OCI-LY3 (cell line): ENCODE data around the gene ABCG4.

Experiments
- H2AFZ ChIP-seq: fragments of 200-600, 300-600 bp; shearing (Covaris generic); 2 replicates; pipeline ENCODE4 v1.6.0; 2014; ENCODE audit warnings: antibody characterized with exemption, low read depth, low read length
- H3K27ac ChIP-seq: fragments of 200-600, 300-600 bp; sonication (generic); 2 replicates; pipeline ENCODE4 v1.5.1; 2014; ENCODE audit warnings: mild to moderate bottlenecking, low read length, moderate library complexity, mixed read lengths
- H3K27me3 ChIP-seq: fragments of 200-600, 300-600 bp; sonication (generic); 2 replicates; pipeline ENCODE4 v1.6.1; 2014; ENCODE audit warnings: low read depth, low read length, mixed read lengths
- H3K36me3 ChIP-seq: fragments of 200-600, 300-600 bp; sonication (generic); replicated peaks from 2 replicates; pipeline ENCODE3; 2014; ENCODE audit warnings: low read depth, low read length, mixed read lengths
- H3K4me1 ChIP-seq: fragments of 300-600, 200-600 bp; sonication (generic); 2 replicates; pipeline ENCODE4 v1.6.1; 2014; ENCODE audit warnings: low read length, mixed read lengths
- H3K4me2 ChIP-seq: fragments of 200-600, 300-600 bp; sonication (generic); 2 replicates; pipeline ENCODE4 v1.6.1; 2014; ENCODE audit warnings: low read length, mixed read lengths
- H3K4me3 ChIP-seq: fragments of 300-600, 200-600 bp; sonication (generic); 2 replicates; pipeline ENCODE4 v1.5.1; 2014; ENCODE audit warnings: antibody characterized with exemption, mild to moderate bottlenecking, low read length, moderate library complexity
- H3K79me2 ChIP-seq: fragments of 300-600, 200-600 bp; shearing (Covaris generic); 2 replicates; pipeline ENCODE4 v1.6.1; 2014; ENCODE audit warnings: mild to moderate bottlenecking, low read length, mixed read lengths
- H3K9ac ChIP-seq: fragments of 300-600, 200-600 bp; shearing (Covaris generic); 2 replicates; pipeline ENCODE4 v1.6.0; 2014; ENCODE audit warnings: mild to moderate bottlenecking, low read length, moderate library complexity
- H3K9me3 ChIP-seq: fragments of 200-600, 300-600 bp; shearing (Covaris generic); 2 replicates; pipeline ENCODE4 v1.6.1; 2014; ENCODE audit warnings: low read length, mixed read lengths; ENCODE audit not compliant: insufficient read depth
- H4K20me1 ChIP-seq: fragments of 200-600, 300-600 bp; sonication (generic); 2 replicates; pipeline ENCODE4 v1.6.1; 2016; ENCODE audit warnings: low read length, mixed read lengths; ENCODE audit not compliant: insufficient read depth
- CTCF ChIP-seq: fragments of 200-600, 300-600 bp; sonication (generic); IDR thresholded peaks from 2 replicates; pipeline ENCODE4 v1.5.1; 2014; ENCODE audit warnings: antibody characterized with exemption, low read length, low read depth
- EZH2phosphoT487 ChIP-seq: fragments of 200-600 bp; shearing (Covaris generic); IDR thresholded peaks from 2 replicates; pipeline ENCODE4 v1.6.1; 2018; ENCODE audit warnings: antibody characterized with exemption, mixed run types, low read depth

ABCG4 gene

DNA sequence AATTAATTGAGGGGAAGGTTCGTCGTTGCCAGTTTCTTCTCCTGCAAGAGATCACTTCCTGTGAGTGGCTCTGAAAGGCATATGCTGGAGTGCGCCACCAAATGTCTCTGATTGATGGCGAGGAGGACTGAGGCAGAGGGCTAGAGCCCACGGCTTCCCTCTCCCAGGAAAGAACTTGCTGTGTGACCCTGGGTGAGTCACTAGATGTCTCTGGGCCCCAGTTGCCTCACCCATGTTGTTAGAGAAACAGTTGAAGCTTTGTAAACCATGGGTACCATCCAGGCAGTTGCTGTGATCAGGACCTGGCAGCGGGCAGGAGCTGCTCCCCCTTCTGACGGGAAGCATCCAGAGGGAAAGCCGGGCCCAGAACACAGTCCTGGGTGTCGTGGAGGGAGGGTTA is 3.2 kb downstream of the ABCG4 start:
- no peak overlapping the region for H2AFZ ChIP-seq
- no peak for TF ChIP-seq EZH2phosphoT487
- no peak for TF ChIP-seq CTCF
- H3K27me3 ChIP-seq: peaks cover 25% of the 10 kb centered on the region
- no peak overlapping the region for H3K27ac ChIP-seq
- H3K4me2 ChIP-seq: no peak overlapping the region
- H4K20me1 ChIP-seq: no peaks in the 10 kb centered on the region
- no peaks in the 10 kb centered on the region for H3K79me2 ChIP-seq
- H3K36me3 ChIP-seq: no peaks in the 10 kb centered on the region
- H3K4me3 ChIP-seq: no peak overlapping the region
- no peak overlapping the region for H3K9ac ChIP-seq
- no peaks in the 10 kb centered on the region for H3K9me3 ChIP-seq
- H3K4me1 ChIP-seq: peaks cover 25% of the 10 kb centered on the region

DNA sequence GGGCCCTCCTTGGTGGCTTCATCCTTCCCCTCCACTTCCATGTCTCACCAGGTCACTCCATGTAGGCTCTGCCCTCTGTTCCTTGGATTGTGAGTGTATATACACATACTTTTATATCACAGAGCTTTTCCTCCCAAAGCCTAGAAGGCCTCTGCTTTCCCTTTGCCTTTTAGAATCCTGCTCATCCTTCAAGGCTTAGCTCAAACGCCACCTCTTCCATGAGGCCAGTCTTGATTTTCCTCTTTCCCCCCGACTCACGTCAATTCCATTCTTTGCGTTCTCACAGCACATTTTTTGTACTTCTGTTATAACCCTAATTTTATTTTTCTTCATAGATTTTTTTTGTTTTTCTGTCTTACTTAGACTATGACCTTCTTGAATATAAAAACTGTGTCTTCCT is 3.8 kb downstream of the ABCG4 start:
- Histone ChIP-seq H3K27ac (no peak overlapping the region), H3K4me1 (peaks cover 23% of the 10 kb centered on the region), H4K20me1 (no peaks in the 10 kb centered on the region), H3K79me2 (no peaks in the 10 kb centered on the region), H3K27me3 (peaks cover 25% of the 10 kb centered on the region), H3K9me3 (no peaks in the 10 kb centered on the region), H3K9ac (no peak overlapping the region), H3K4me2 (no peak overlapping the region), H3K36me3 (no peaks in the 10 kb centered on the region), H2AFZ (no peak overlapping the region), H3K4me3 (no peak overlapping the region)
- TF ChIP-seq EZH2phosphoT487 (no peak), CTCF (no peak)

DNA sequence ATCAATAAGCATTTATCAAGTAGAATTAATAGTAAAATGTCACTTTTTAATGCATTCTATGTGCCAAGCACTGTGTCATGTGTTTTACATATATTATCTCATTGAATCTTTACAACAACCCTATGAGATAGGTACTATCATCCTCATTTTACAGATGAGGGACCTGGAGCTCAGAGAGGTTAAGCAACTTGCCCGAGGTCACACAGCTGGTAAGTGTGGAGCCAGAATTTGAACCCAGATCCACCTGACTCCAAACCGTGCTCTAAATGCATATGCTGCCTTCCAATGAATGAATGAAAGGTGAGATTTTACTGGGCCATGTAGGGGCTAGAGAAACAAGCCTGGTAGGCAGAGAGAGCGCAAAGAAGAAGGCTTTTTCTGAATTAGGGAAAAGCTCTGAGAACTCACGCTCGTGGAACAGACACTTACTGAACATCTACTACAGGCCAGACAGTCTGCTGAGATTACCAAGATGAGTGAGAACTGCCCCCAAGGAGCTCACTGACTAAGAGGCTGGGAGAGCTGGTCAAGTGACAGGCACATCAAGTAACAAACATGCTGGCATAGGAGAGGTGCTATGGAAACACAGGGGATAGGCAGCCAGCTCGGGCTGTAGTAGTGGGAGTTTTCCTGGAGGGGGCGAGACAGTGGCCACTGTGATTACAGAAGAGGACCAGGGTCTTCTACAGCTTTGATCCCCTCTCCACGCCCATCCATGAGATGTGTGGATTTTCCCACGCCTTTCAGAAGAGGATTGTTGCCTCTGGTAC is 4.4 kb downstream of the ABCG4 start:
- Histone ChIP-seq H3K9ac (no peak overlapping the region), H3K27me3 (peaks cover 25% of the 10 kb centered on the region)
- TF ChIP-seq EZH2phosphoT487 (no peak), CTCF (no peak)

GRCh38 chr11:119154178-119154577 is 5.3 kb downstream of the ABCG4 start:
- Histone ChIP-seq H3K27me3 (peaks cover 25% of the 10 kb centered on the region), H3K9me3 (no peaks in the 10 kb centered on the region), H3K4me2 (no peak overlapping the region), H3K27ac (no peak overlapping the region), H3K9ac (no peak overlapping the region), H3K4me1 (peaks cover 12% of the 10 kb centered on the region), H3K4me3 (no peak overlapping the region), H4K20me1 (no peaks in the 10 kb centered on the region), H3K36me3 (no peaks in the 10 kb centered on the region), H2AFZ (no peak overlapping the region), H3K79me2 (no peaks in the 10 kb centered on the region)
- TF ChIP-seq EZH2phosphoT487 (no peak), CTCF (no peak)

More for the DNA sequence above, 4.4 kb downstream of the ABCG4 start:
- Histone ChIP-seq H3K4me2 (no peak overlapping the region), H3K9me3 (no peaks in the 10 kb centered on the region), H3K79me2 (no peaks in the 10 kb centered on the region), H3K36me3 (no peaks in the 10 kb centered on the region), H3K4me3 (no peak overlapping the region), H4K20me1 (no peaks in the 10 kb centered on the region), H3K4me1 (peaks cover 17% of the 10 kb centered on the region), H3K27ac (no peak overlapping the region), H2AFZ (no peak overlapping the region)
